GM21786 (cell line): ENCODE results near the gene MON1B.
"Not testable (repeated sequence)": the region's sequence is repeated elsewhere in the genome, so short reads cannot be mapped to it uniquely, and the experiment has no call there.

Experiments used
- ATAC-seq: cut with Tn5 transposase; IDR thresholded peaks from one replicate; pipeline ENCODE4 v1.9.1; 2021; ENCODE audit not compliant: unreplicated experiment

Gene MON1B

DNA sequence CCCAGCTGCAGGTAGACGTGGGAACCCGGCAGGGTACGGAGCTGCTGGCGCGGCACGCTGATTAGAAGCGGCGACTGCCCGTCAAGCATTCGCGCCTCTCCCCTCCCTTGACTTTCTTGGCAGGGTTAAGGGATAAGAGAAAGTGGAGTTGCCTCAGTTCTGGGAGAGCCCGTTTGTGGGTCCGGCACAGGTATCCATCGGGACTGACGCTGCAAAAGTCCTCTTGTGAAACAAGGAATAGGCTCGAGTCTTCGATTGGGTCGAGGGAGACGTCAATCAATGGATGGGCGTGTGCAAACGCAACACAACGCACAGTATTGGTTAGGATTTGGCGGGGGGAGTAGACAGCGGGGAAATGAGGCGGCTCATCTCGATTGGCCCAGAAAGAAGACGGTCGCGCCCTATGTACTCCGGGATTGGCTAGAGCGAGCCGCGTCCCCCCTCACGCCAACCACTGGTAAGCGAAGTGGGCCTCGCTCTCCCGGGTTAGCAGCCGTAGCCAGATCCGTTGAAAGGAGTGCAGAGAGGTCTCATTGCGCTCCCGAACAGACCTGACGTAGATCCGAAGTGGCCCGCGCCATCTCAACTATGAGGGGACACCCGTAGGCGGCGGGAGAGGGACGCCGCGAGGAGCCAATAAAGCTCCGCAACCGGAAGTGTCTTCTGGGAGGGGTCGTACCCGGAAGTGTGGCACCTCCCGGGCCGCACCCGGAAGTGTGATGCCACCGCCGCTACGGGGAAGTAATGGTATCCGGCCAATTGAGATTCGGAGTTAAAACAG, at the start of gene MON1B:
Gene MON1B, plus strand, starts transcription at position 713 of the 781 bp plus-strand sequence. CDS start 296 bp downstream, outside the sequence.
- ATAC-seq: peak; percentile 96

DNA sequence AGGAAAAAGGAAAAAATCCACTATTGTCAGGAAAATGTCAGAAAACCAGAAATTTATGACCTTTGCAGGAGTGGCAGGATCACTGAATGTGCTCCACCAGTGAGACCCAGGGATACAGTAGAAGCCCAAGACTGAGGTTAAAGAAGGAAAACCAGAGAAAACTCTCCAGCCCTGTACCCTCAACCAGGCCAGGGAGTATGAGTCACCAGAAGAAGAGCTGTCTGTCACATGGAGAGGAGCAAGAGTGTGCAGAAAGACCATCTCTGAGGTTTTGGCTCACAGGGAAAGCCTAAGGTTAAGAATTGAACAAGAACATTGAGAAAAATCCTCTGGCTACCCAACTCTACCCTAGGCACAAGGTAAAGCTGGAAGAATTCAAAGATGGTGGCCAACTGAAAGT, 47.6 kb upstream of the MON1B start:
- ATAC-seq: no peak

GRCh38 chr16:77148121-77148520, 42.9 kb upstream of the MON1B start:
- no peak for ATAC-seq

GRCh38 chr16:77157346-77158058, 33.5 kb upstream of the MON1B start:
- ATAC-seq: no peak

GRCh38 chr16:77158293-77158692, 32.7 kb upstream of the MON1B start:
- ATAC-seq: no peak

- ATAC-seq: no peak
Observed at GRCh38 chr16:77165006-77165405, 26.0 kb upstream of the MON1B start.

DNA sequence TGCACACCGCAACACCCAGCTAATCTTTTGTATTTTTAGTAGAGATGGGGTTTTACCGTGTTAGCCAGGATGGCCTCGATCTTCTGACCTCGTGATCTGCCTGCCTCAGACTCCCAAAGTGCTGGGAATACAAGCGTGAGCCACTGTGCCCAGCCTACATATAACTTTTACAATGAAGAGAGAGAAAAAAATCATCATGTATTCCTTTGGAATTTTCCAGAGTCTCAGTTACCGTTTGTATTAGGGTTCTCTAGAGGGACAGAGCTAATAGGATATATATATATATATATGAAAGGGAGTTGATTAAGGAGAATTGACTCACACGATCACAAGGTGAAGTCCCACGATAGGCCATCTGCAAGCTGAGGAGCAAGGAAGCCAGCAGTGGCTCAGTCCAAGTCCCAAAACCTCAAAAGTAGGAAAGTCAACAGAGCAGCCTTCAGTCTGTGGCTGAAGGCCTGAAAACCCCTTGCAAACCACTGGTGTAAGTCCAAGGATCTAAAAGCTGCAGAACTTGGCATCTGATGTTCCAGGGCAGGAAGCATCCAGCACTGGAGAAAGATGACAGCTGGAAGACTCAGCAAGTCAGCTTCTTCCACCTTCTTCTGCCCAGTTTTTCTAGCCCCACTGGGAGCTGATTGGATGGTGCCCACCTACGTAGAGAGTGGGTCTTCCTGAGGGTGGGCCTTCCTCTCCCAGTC, 25.3 kb upstream of the MON1B start:
- ATAC-seq: not testable (repeated sequence)

DNA sequence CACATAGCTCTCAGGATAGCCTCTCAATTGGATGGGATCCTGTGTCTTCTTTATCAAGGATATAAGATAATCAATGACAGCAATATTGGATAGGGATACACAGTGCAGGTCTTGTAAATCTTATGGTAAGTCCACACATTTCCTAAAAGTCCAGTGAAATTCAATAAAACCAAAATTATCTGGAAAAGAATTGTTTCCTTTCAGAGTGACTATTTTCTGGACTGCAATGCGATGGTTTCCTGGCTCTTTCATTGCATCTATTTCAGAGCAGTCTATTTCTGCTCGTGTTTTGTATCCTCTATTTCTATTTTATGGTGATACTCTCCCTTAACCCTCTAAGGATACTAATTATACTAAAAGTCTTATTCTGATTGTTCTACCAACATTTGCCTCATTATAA, 24.3 kb upstream of the MON1B start:
- no peak for ATAC-seq

- ATAC-seq: no peak
Observed at GRCh38 chr16:77168901-77169300, 22.1 kb upstream of the MON1B start.

DNA sequence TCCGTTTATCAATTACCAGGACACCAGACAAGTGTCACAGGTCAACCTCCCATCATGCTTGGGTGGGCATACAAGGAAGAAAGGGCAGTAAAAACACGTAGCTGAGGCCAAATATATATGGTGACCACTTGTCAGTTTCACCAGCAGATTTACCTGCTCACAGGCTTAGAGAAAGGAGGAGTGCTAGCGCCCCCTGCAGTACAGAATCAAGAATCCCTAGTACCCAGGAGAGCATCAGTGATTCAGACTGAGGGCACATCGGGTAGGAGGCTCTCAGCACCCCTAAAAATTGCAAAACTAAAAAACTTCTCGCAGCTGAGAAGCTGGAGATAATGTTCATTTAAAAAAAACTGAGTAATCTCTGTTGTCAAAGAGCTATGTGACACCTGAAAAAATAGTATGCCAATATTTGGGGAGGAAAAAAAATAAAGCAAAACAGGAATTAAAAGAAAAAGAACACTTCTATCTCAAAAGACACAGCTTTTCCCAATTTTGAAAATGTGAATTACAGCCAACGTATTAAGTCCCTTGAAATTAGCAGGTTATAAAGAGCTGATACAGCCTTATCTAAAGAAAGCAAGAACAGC, 21.2 kb upstream of the MON1B start:
- no peak for ATAC-seq

- no peak for ATAC-seq
Observed at GRCh38 chr16:77170805-77171204, 20.2 kb upstream of the MON1B start.

DNA sequence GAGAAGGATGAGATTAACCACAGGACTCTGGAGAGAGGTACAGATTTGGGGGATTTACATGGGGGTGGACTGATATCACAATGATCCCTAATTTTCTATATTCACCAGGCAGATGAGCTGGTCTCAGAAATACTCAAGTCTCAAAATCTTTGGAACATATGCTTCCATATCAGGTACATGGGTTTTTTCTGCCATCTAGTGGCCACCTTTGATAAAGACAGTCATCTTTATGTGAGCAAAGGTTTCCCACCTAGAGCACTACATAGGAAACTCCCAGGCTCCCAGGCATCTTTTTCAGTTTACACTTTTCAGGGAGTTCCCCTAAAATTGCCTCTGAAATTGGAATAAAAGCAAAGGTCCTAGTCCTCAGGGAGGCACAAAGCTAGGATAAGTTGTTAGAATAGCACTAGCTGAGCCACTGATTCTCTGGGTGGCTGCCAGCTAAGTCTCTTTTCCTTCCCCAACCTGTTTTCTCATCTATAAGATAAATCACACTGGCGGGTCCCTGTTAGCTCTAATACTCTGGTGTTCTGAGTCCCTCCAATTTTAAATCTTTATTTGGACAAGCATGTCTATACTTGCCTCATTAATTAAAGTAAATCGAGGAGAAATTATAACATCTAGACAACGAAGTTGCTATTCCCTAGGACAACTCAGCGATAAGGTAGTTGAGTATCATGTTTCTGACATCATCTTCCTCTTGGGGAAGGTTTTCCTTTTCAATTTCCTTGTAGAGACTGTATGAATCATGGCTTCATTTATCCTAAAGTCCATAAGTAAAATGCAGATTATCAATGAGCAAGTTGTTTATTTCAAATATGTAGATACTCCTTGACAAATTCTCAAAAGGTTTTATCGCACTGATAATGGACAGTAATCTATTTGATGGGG, 19.0 kb upstream of the MON1B start:
- ATAC-seq: peak; percentile 75

- ATAC-seq: no peak
Observed at GRCh38 chr16:77172951-77173350, 18.0 kb upstream of the MON1B start.

- no peak for ATAC-seq
Observed at GRCh38 chr16:77183137-77183536, 7.9 kb upstream of the MON1B start.

- not testable (repeated sequence) for ATAC-seq
Observed at GRCh38 chr16:77186298-77186697, 4.7 kb upstream of the MON1B start.

- ATAC-seq: no peak
Observed at GRCh38 chr16:77190190-77190477, 856 bp upstream of the MON1B start.

DNA sequence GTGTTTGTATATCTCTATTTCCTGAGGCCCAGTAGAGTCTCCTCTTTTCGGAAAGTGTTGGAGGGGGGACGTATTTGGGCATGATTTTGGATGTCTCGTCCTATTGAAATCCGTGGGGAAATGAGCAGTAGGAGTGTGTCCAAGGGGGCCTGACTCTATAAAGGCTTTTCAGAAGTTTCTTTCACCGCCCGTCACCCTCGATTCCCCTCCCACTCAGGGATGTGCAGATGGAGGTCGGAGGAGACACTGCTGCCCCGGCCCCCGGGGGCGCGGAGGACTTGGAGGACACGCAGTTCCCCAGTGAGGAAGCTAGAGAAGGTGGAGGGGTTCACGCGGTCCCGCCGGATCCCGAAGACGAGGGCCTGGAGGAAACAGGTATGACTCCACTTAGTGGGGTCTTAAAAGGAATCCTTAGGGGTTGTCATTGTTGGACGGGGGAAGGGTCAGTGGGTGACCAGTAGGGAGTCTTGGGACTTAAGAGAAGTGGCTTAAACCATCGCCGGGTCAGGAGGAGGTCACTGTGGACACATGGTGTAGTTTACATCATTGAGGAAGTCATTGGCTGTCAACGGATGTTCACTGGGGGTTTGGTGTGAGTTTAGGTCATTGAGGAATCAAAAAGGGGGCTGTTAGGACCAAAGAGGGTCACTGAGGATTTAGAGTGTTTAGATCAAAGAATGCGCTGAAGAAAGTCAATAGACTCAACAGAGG, 424 bp downstream of the MON1B start:
- ATAC-seq: no peak

DNA sequence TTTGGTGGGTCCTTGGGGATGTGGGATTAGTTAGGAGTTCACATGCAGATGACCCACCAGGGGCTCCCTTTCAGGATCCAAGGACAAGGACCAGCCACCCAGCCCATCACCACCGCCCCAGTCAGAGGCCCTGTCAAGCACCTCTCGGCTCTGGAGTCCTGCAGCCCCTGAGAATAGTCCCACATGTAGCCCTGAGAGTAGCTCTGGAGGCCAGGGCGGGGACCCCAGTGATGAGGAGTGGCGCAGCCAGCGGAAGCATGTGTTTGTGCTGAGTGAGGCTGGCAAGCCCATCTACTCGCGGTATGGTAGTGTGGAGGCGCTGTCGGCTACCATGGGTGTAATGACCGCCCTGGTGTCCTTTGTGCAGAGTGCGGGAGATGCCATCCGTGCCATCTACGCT, 2.4 kb downstream of the MON1B start:
- ATAC-seq: no peak

DNA sequence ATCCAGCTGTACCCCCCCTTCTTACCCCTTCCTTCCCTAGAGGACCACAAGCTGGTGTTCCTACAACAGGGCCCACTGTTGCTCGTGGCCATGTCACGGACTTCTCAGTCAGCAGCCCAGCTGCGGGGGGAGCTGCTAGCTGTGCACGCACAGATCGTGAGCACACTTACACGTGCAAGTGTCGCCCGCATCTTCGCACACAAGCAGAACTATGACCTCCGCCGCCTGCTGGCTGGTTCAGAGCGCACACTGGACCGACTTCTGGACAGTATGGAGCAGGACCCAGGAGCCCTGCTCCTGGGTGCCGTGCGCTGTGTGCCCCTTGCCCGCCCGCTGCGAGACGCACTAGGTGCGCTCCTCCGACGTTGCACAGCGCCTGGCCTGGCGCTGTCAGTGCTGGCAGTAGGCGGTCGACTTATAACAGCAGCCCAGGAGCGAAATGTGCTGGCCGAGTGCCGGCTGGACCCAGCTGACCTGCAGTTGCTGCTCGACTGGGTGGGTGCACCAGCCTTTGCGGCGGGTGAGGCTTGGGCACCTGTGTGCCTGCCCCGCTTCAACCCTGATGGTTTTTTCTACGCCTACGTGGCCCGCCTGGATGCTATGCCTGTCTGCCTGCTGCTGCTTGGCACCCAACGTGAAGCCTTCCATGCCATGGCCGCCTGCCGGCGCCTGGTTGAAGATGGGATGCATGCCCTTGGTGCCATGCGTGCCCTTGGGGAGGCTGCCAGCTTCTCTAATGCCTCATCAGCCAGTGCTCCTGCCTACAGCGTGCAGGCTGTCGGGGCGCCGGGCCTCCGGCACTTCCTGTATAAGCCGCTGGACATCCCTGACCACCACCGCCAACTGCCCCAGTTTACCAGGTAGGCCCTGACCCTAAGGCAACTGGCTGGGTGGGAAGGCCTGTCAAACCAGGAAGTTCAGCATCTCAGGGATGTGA, 3.6 kb downstream of the MON1B start:
- no peak for ATAC-seq
